ENCODE measurements around the gene BST2. TPM values are rescaled to one million over a fixed set of nuclear protein-coding genes. Genes with fewer than 3 reads are reported as not detected.

Gene BST2
- total and polyA plus RNA-seq, 2 of the 4 experiments (the other 2 are of a cell fraction) = 0.18 to 0.92 TPM

GRCh38 chr19:17357078-17357666 lies 48.3 kb downstream of the BST2 start:
- H3K27me3 ChIP-seq (ENCODE audit: control insufficient read depth, insufficient read depth, low read length) = peaks cover 7% of the 10 kb centered on the region; the same call in 1 of the 2 replicates
- H3K36me3 ChIP-seq (ENCODE audit: control insufficient read depth, insufficient read depth, low read length) = no peaks in the 10 kb centered on the region
- H3K4me3 ChIP-seq (ENCODE audit: insufficient read depth, low read depth, low read length) = no peak overlapping the region
- H2BK5ac ChIP-seq (ENCODE audit: low read depth, low read length, poor library complexity, severe bottlenecking) = no peak overlapping the region
- intact Hi-C loops (cut with micrococcal nuclease) = no loop called here
- BruUV-seq (replicated peaks) = no TSS peak
- no peak overlapping the region for H4K8ac ChIP-seq (ENCODE audit: low read depth in 2 of 2, low read length in 2 of 2)
- H4K20me1 ChIP-seq (ENCODE audit: insufficient read depth, low read length) = no peaks in the 10 kb centered on the region
- H2AK5ac ChIP-seq (ENCODE audit: low read depth, low read length) = no peak overlapping the region
- CTCF ChIA-PET = no interaction called here
- TF ChIP-seq FOS (IDR thresholded peaks at IDR 0.05; ENCODE audit: low read depth, low read length) = no peak
- TF ChIP-seq CEBPB (IDR thresholded peaks at IDR 0.05; ENCODE audit: low read depth, low read length) = 0 out of 2 replicates have a peak, but pooled peaks have one; percentile 27
- H4K5ac ChIP-seq (ENCODE audit: low read depth, low read length) = no peak overlapping the region
- no peak overlapping the region for H2BK15ac ChIP-seq (ENCODE audit: low read depth, low read length)
- no peak overlapping the region for H2BK20ac ChIP-seq (ENCODE audit: low read depth, low read length)
- H3K23ac ChIP-seq (ENCODE audit: low read depth, low read length) = no peak overlapping the region; the same call in 1 of the 2 replicates
- POLR2A ChIA-PET (ENCODE audit: unreplicated experiment) = no interaction called here
- DNase-seq (no peak), ATAC-seq (ENCODE audit: low read depth) (no peak)
- H3K4me2 ChIP-seq (ENCODE audit: low read depth, low read length) = no peak overlapping the region
- H3K4ac ChIP-seq (ENCODE audit: low read depth, low read length) = no peak overlapping the region
- H3K79me1 ChIP-seq (ENCODE audit: low read depth in 1 of 2, low read length in 2 of 2) = no peaks in the 10 kb centered on the region
- H2AK9ac ChIP-seq (replicated peaks; ENCODE audit: low read depth, low read length, poor library complexity) = no peak overlapping the region
- no peak overlapping the region for H3K9ac ChIP-seq (ENCODE audit: low read depth, low read length)
- no peak overlapping the region for H4K91ac ChIP-seq (ENCODE audit: insufficient read depth, low read depth, low read length)
- H3K4me1 ChIP-seq (ENCODE audit: control insufficient read depth, insufficient read depth, low read length) = no peaks in the 10 kb centered on the region
- H3K9me3 ChIP-seq (ENCODE audit: control insufficient read depth, insufficient read depth, low read length) = no peaks in the 10 kb centered on the region
- no peak overlapping the region for H2BK120ac ChIP-seq (ENCODE audit: low read depth, low read length)
- H2AFZ ChIP-seq (replicated peaks; ENCODE audit: low read length, poor library complexity) = no peak overlapping the region
- no peak overlapping the region for H3K27ac ChIP-seq (ENCODE audit: insufficient read depth, low read length)
- dilution Hi-C loops (cut with HindIII; ENCODE audit: low sequenced_read_pairs, unreplicated experiment) = no loop called here
- no peaks in the 10 kb centered on the region for H3K9me1 ChIP-seq (ENCODE audit: insufficient read depth, low read length)
- 100% methylated on average over 1 of the region's 7 CpGs; no CpG with 5 or more reads in 1 of the 2 experiments for WGBS, 2 experiments (ENCODE audit: extremely low coverage in 2 of 2, insufficient read length in 1 of 2)
- H3K14ac ChIP-seq (replicated peaks; ENCODE audit: low read depth, low read length) = no peak overlapping the region
- in situ Hi-C loops (cut with MboI; ENCODE audit: low sequenced_read_pairs) = no loop called here
- H3K56ac ChIP-seq (ENCODE audit: extremely low read depth, insufficient read depth, low read length) = no peak overlapping the region
- no peak overlapping the region for H3K18ac ChIP-seq (ENCODE audit: low read depth, low read length)

Data from IMR-90 (cell line).